Measurements from ENCODE around the gene RALGPS1. TPM values are rescaled to one million over a fixed set of nuclear protein-coding genes. Genes with fewer than 3 reads are reported as not detected.

The RALGPS1 gene
- polyA plus RNA-seq, 1 experiment: 1.7 TPM

GRCh38 chr9:127022913-127023660 is 108.5 kb downstream of the RALGPS1 start:
- ChIA-PET POLR2A (no interaction called here), CTCF (interaction anchor here (0.6 to 0.7 kb wide), 2 partner anchors 21 to 86 kb away, joined by 3 to 4 read pairs; no protein-coding TSS in a partner anchor)
- Histone ChIP-seq H3K36me3 (ENCODE audit: control insufficient read depth, insufficient read depth, low read length) (no peaks in the 10 kb centered on the region), H3K4me3 (ENCODE audit: low read depth, low read length) (no peak overlapping the region), H3K27me3 (ENCODE audit: control insufficient read depth, insufficient read depth, low read length) (no peaks in the 10 kb centered on the region)
- no peak for TF ChIP-seq CTCF (IDR thresholded peaks at IDR 0.05; ENCODE audit: insufficient read depth, low read depth, low read length)
- no peak for DNase-seq (ENCODE audit: low read depth)

GRCh38 chr9:127025042-127025441 is 110.5 kb downstream of the RALGPS1 start:
- no peak for TF ChIP-seq CTCF (IDR thresholded peaks at IDR 0.05; ENCODE audit: insufficient read depth, low read depth, low read length)
- DNase-seq (ENCODE audit: low read depth): no peak
- Histone ChIP-seq H3K36me3 (ENCODE audit: control insufficient read depth, insufficient read depth, low read length) (no peaks in the 10 kb centered on the region), H3K27me3 (ENCODE audit: control insufficient read depth, insufficient read depth, low read length) (no peaks in the 10 kb centered on the region), H3K4me3 (ENCODE audit: low read depth, low read length) (no peak overlapping the region)
- ChIA-PET POLR2A (no interaction called here), CTCF (no interaction called here)

- H3K27me3 ChIP-seq (ENCODE audit: control insufficient read depth, insufficient read depth, low read length): no peaks in the 10 kb centered on the region
- POLR2A ChIA-PET: no interaction called here
- CTCF ChIA-PET: interaction anchor here (0.8 kb wide), 1 partner anchor 129 kb away, joined by 3 read pairs; no protein-coding TSS in a partner anchor
- no peak for DNase-seq (ENCODE audit: low read depth)
- no peak overlapping the region for H3K4me3 ChIP-seq (ENCODE audit: low read depth, low read length)
- TF ChIP-seq CTCF (IDR thresholded peaks at IDR 0.05; ENCODE audit: insufficient read depth, low read depth, low read length): no peak
- no peaks in the 10 kb centered on the region for H3K36me3 ChIP-seq (ENCODE audit: control insufficient read depth, insufficient read depth, low read length)
Observed at GRCh38 chr9:127027694-127028093, 113.1 kb downstream of the RALGPS1 start.

GRCh38 chr9:127029548-127029947 is 115.0 kb downstream of the RALGPS1 start:
- no peaks in the 10 kb centered on the region for H3K27me3 ChIP-seq (ENCODE audit: control insufficient read depth, insufficient read depth, low read length)
- DNase-seq (ENCODE audit: low read depth): no peak
- ChIA-PET CTCF (interaction anchor here (0.7 kb wide), 1 partner anchor 115 kb away, joined by 3 read pairs; no protein-coding TSS in a partner anchor), POLR2A (no interaction called here)
- TF ChIP-seq CTCF (IDR thresholded peaks at IDR 0.05; ENCODE audit: insufficient read depth, low read depth, low read length): no peak
- H3K4me3 ChIP-seq (ENCODE audit: low read depth, low read length): no peak overlapping the region
- no peaks in the 10 kb centered on the region for H3K36me3 ChIP-seq (ENCODE audit: control insufficient read depth, insufficient read depth, low read length)

GRCh38 chr9:127030814-127031740 is 116.5 kb downstream of the RALGPS1 start:
- no peak for DNase-seq (ENCODE audit: low read depth)
- H3K27me3 ChIP-seq (ENCODE audit: control insufficient read depth, insufficient read depth, low read length): no peaks in the 10 kb centered on the region
- H3K36me3 ChIP-seq (ENCODE audit: control insufficient read depth, insufficient read depth, low read length): no peaks in the 10 kb centered on the region
- POLR2A ChIA-PET: no interaction called here
- TF ChIP-seq CTCF (IDR thresholded peaks at IDR 0.05; ENCODE audit: insufficient read depth, low read depth, low read length): no peak
- CTCF ChIA-PET: no interaction called here
- no peak overlapping the region for H3K4me3 ChIP-seq (ENCODE audit: low read depth, low read length)

Data from BJ (cell line).